Colon (tissue), 2 donors: Measurements from ENCODE around the gene NCBP1.
"Not testable (repeated sequence)": the region's sequence is repeated elsewhere in the genome, so short reads cannot be mapped to it uniquely, and the experiment has no call there.

ENCODE experiments used
- FAIRE-seq: peaks from 2 replicates; lab custom pipeline; 2012; peaks lifted over from hg19 to GRCh38; lab: Jason Lieb, UNC
- donor health status: control.
- donor health status: control.

NCBP1 gene

GRCh38 chr9:97632985-97633858, at the start of gene NCBP1, which contains the start of gene TSTD2:
TSS of gene NCBP1 (plus strand) at chr9:97633821. CDS start at chr9:97633882, 61 bp downstream.
TSS of gene TSTD2 (minus strand) at chr9:97633368. CDS start at chr9:97627562, 5,806 bp downstream.
- no peak for FAIRE-seq

GRCh38 chr9:97584778-97585177, 48.8 kb upstream of the NCBP1 start:
- not testable (repeated sequence) for FAIRE-seq

- FAIRE-seq, result not testable (repeated sequence)
Observed at GRCh38 chr9:97586909-97587308, 46.7 kb upstream of the NCBP1 start.

GRCh38 chr9:97591535-97591934, 42.1 kb upstream of the NCBP1 start:
- no peak for FAIRE-seq

- FAIRE-seq, result no peak
Observed at GRCh38 chr9:97592126-97592525, 41.5 kb upstream of the NCBP1 start.

GRCh38 chr9:97593960-97594359, 39.7 kb upstream of the NCBP1 start:
- FAIRE-seq, result no peak

- FAIRE-seq, result no peak
Observed at GRCh38 chr9:97594381-97594921, 39.2 kb upstream of the NCBP1 start.

- FAIRE-seq, result no peak
Observed at GRCh38 chr9:97596906-97597305, 36.7 kb upstream of the NCBP1 start.

GRCh38 chr9:97598461-97599288, 34.9 kb upstream of the NCBP1 start:
- no peak for FAIRE-seq

GRCh38 chr9:97599314-97599846, 34.2 kb upstream of the NCBP1 start:
- no peak for FAIRE-seq

GRCh38 chr9:97600531-97601227, 32.9 kb upstream of the NCBP1 start:
- no peak for FAIRE-seq

- no peak for FAIRE-seq
Observed at GRCh38 chr9:97601228-97601898, 32.3 kb upstream of the NCBP1 start.

- FAIRE-seq, result no peak
Observed at GRCh38 chr9:97602430-97602829, 31.2 kb upstream of the NCBP1 start.

GRCh38 chr9:97604901-97605645, 28.5 kb upstream of the NCBP1 start:
- no peak for FAIRE-seq

GRCh38 chr9:97615439-97616072, 18.1 kb upstream of the NCBP1 start:
- FAIRE-seq, result no peak

- no peak for FAIRE-seq
Observed at GRCh38 chr9:97617939-97618416, 15.6 kb upstream of the NCBP1 start.

GRCh38 chr9:97620063-97620462, 13.6 kb upstream of the NCBP1 start:
- not testable (repeated sequence) for FAIRE-seq

- not testable (repeated sequence) for FAIRE-seq
Observed at GRCh38 chr9:97622483-97622882, 11.1 kb upstream of the NCBP1 start.

GRCh38 chr9:97623946-97624345, 9.7 kb upstream of the NCBP1 start:
- no peak for FAIRE-seq

GRCh38 chr9:97625620-97626019, 8.0 kb upstream of the NCBP1 start:
- no peak for FAIRE-seq
